H1 (cell line): ENCODE results near the gene SLC16A8. TPM values are rescaled to one million over a fixed set of nuclear protein-coding genes. Genes with fewer than 3 reads are reported as not detected.
A peak's percentile ranks its signal among the peaks of the same experiment; 100 is the strongest.

Experiments used
- CTCF ChIA-PET: fragments of 300-600 bp; sonication (Branson Sonifier 250); formaldehyde crosslinking; loops from one replicate; lab custom pipeline; 2021; ENCODE audit not compliant: partially characterized antibody; lab: Charles Lee
- POLR2A ChIA-PET: fragments of 300-600 bp; sonication (Branson Sonifier 250); formaldehyde crosslinking; loops from one replicate; lab custom pipeline; 2021; ENCODE audit warnings: inconsistent platforms; ENCODE audit not compliant: partially characterized antibody; lab: Charles Lee
- DNase-seq, 2 experiments: peaks; one replicate each; pipeline versions ENCODE4 v3.0.0 to v3.0.0-alpha.2; 2010 to 2022; ENCODE audit warnings: low spot score in 2 of 2, low read depth in 1 of 2, mixed read lengths in 1 of 2
- FAIRE-seq: peaks from 2 replicates; lab custom pipeline; 2011; peaks lifted over from hg19 to GRCh38; lab: Jason Lieb, UNC
- H2AFZ ChIP-seq: 2 replicates; pipeline ENCODE4 v1.8.1; 2012; ENCODE audit warnings: low read length, inconsistent platforms
- H2AK5ac ChIP-seq: 2 replicates; pipeline ENCODE4 v1.6.1; 2013; ENCODE audit warnings: low read depth, low read length
- H2BK120ac ChIP-seq: replicated peaks from 2 replicates; pipeline ENCODE3; 2013; ENCODE audit warnings: low read depth, low read length, inconsistent platforms
- H2BK12ac ChIP-seq: 2 replicates; pipeline ENCODE4 v1.6.1; 2013; ENCODE audit warnings: low read depth, low read length
- H2BK15ac ChIP-seq: 2 replicates; pipeline ENCODE4 v1.6.1; 2013; ENCODE audit warnings: low read length
- H2BK20ac ChIP-seq: 2 replicates; pipeline ENCODE4 v1.6.1; 2013; ENCODE audit warnings: low read length
- H2BK5ac ChIP-seq: 2 replicates; pipeline ENCODE4 v1.6.1; 2013; ENCODE audit warnings: low read depth, low read length
- H3K14ac ChIP-seq: 2 replicates; pipeline ENCODE4 v1.6.1; 2013; ENCODE audit warnings: inconsistent platforms; ENCODE audit not compliant: insufficient read length
- H3K18ac ChIP-seq: 2 replicates; pipeline ENCODE4 v1.6.1; 2013; ENCODE audit warnings: low read length; ENCODE audit errors: extremely low read depth
- H3K23ac ChIP-seq: 2 replicates; pipeline ENCODE4 v1.6.1; 2013; ENCODE audit warnings: inconsistent platforms; ENCODE audit not compliant: insufficient read length
- H3K23me2 ChIP-seq: 2 replicates; pipeline ENCODE4 v1.6.1; 2013; ENCODE audit warnings: low read depth, low read length
- H3K27ac ChIP-seq: 2 replicates; pipeline ENCODE4 v1.6.1; 2011; ENCODE audit warnings: low read depth, low read length, inconsistent platforms
- H3K27me3 ChIP-seq, 4 experiments: replicated peaks in 1 of 4; 1 replicate in 1 of 4; 2 replicates in 3 of 4; pipeline versions ENCODE4 v1.6.1 to v1.8.1; 2011 to 2013; ENCODE audit warnings: low read length in 3 of 4, mild to moderate bottlenecking in 3 of 4, inconsistent platforms in 2 of 4, mixed read lengths in 2 of 4, moderate library complexity in 1 of 4; ENCODE audit not compliant: control insufficient read depth in 3 of 4, insufficient read depth in 3 of 4; ENCODE audit errors: extremely low read depth in 1 of 4
- H3K36me3 ChIP-seq, 4 experiments: 2 replicates each; pipeline versions ENCODE4 v1.6.1 to v1.8.1; 2011 to 2013; ENCODE audit warnings: mild to moderate bottlenecking in 4 of 4, low read length in 3 of 4, moderate library complexity in 2 of 4, control low read depth in 1 of 4, inconsistent platforms in 1 of 4; ENCODE audit not compliant: insufficient read depth in 4 of 4, control insufficient read depth in 2 of 4
- H3K4ac ChIP-seq: replicated peaks from 2 replicates; pipeline ENCODE3; 2013; ENCODE audit warnings: low read length, low read depth, mixed read lengths, inconsistent platforms; ENCODE audit not compliant: insufficient read length
- H3K4me1 ChIP-seq, 4 experiments: replicated peaks in 1 of 4; 1 replicate in 1 of 4; 2 replicates in 3 of 4; pipeline versions ENCODE4 v1.6.1 to v1.8.1; 2011 to 2013; ENCODE audit warnings: low read length in 3 of 4, inconsistent platforms in 2 of 4, mixed read lengths in 1 of 4; ENCODE audit not compliant: insufficient read depth in 4 of 4, control insufficient read depth in 3 of 4
- H3K4me2 ChIP-seq, 2 experiments: 2 replicates each; pipeline versions ENCODE4 v1.6.1 to v1.8.1; 2011 to 2013; ENCODE audit warnings: low read depth in 2 of 2, low read length in 2 of 2, control low read depth in 1 of 2, inconsistent platforms in 1 of 2, mild to moderate bottlenecking in 1 of 2; ENCODE audit not compliant: insufficient read depth in 1 of 2
- H3K4me3 ChIP-seq, 4 experiments: fragments of 200-600, 300-600 bp in 1 of 4; sonication (generic), shearing (Covaris generic), sonication (Bioruptor Twin) in 1 of 4; 2 replicates each; pipeline versions ENCODE4 v1.5.1 to v1.8.1; 2011 to 2016; ENCODE audit warnings: low read length in 4 of 4, low read depth in 3 of 4, control low read depth in 2 of 4, inconsistent platforms in 2 of 4, mild to moderate bottlenecking in 2 of 4, mixed read lengths in 1 of 4, moderate library complexity in 1 of 4; ENCODE audit not compliant: insufficient read depth in 2 of 4; ENCODE audit errors: extremely low read depth in 1 of 4
- H3K56ac ChIP-seq: replicated peaks from 2 replicates; pipeline ENCODE3; 2013; ENCODE audit warnings: low read depth, mild to moderate bottlenecking, mixed read lengths, low read length, inconsistent platforms; ENCODE audit not compliant: insufficient read length
- H3K79me1 ChIP-seq: 2 replicates; pipeline ENCODE4 v1.6.1; 2013; ENCODE audit warnings: low read depth, low read length, control low read depth
- H3K79me2 ChIP-seq, 2 experiments: 2 replicates each; pipeline versions ENCODE4 v1.6.1 to v1.8.1; 2012 to 2013; ENCODE audit warnings: low read length in 2 of 2, mild to moderate bottlenecking in 2 of 2, inconsistent platforms in 1 of 2; ENCODE audit not compliant: insufficient read depth in 2 of 2, control insufficient read depth in 1 of 2
- H3K9ac ChIP-seq, 4 experiments: replicated peaks in 1 of 4; 1 replicate in 1 of 4; 2 replicates in 3 of 4; pipeline versions ENCODE4 v1.6.1 to v1.8.1; 2011 to 2013; ENCODE audit warnings: low read depth in 3 of 4, low read length in 3 of 4, control low read depth in 2 of 4, mild to moderate bottlenecking in 2 of 4, moderate library complexity in 2 of 4, inconsistent platforms in 1 of 4; ENCODE audit errors: extremely low read depth in 1 of 4
- H3K9me3 ChIP-seq, 2 experiments: 2 replicates each; pipeline versions ENCODE4 v1.6.1 to v1.8.1; 2012 to 2013; ENCODE audit warnings: mild to moderate bottlenecking in 2 of 2, moderate library complexity in 2 of 2, control low read depth in 1 of 2, inconsistent platforms in 1 of 2, low read depth in 1 of 2, low read length in 1 of 2, mixed read lengths in 1 of 2; ENCODE audit not compliant: insufficient read depth in 2 of 2
- H4K20me1 ChIP-seq, 2 experiments: replicated peaks in 1 of 2; 2 replicates each; pipeline versions ENCODE3 to v1.8.1; 2011 to 2013; ENCODE audit warnings: inconsistent platforms in 2 of 2, low read length in 2 of 2, mild to moderate bottlenecking in 1 of 2; ENCODE audit not compliant: insufficient read depth in 2 of 2, control insufficient read depth in 1 of 2
- H4K5ac ChIP-seq: 2 replicates; pipeline ENCODE4 v1.6.1; 2013; ENCODE audit warnings: low read length, low read depth, mixed read lengths, inconsistent platforms; ENCODE audit not compliant: insufficient read length
- H4K8ac ChIP-seq: 2 replicates; pipeline ENCODE4 v1.8.0; 2013; ENCODE audit warnings: mild to moderate bottlenecking, moderate library complexity, low read length, inconsistent platforms; ENCODE audit not compliant: insufficient read depth; ENCODE audit errors: extremely low read depth
- H4K91ac ChIP-seq: replicated peaks from 2 replicates; pipeline ENCODE3; 2013; ENCODE audit warnings: low read length, mixed read lengths, inconsistent platforms; ENCODE audit not compliant: insufficient read length
- ATF3 ChIP-seq: IDR thresholded peaks from 2 replicates; pipeline ENCODE4 v1.6.1; 2011; ENCODE audit warnings: low read depth, mild to moderate bottlenecking, low read length; ENCODE audit not compliant: insufficient read depth
- FOSL1 ChIP-seq: IDR thresholded peaks from 2 replicates; pipeline ENCODE4 v1.6.1; 2011; ENCODE audit warnings: mild to moderate bottlenecking, low read depth, low read length, moderate library complexity; ENCODE audit not compliant: insufficient read depth
- HDAC2 ChIP-seq, 2 experiments: fragments of 300-600 bp in 1 of 2; sonication (generic) in 1 of 2; IDR thresholded peaks; 2 replicates each; pipeline ENCODE4 v1.6.1; 2011 to 2012; ENCODE audit warnings: low read depth in 2 of 2, low read length in 2 of 2, mild to moderate bottlenecking in 2 of 2, moderate library complexity in 2 of 2, borderline replicate concordance in 1 of 2, inconsistent platforms in 1 of 2
- KDM1A ChIP-seq: fragments of 200-600, 300-600 bp; sonication (generic); IDR thresholded peaks from 2 replicates; pipeline ENCODE4 v1.7.1; 2016; ENCODE audit warnings: mild to moderate bottlenecking, low read length, borderline replicate concordance
- NRF1 ChIP-seq: IDR thresholded peaks from 2 replicates; pipeline ENCODE4 v1.6.1; 2011; ENCODE audit warnings: mild to moderate bottlenecking, low read depth, low read length, improper control_type of control experiment
- RFX5 ChIP-seq: IDR thresholded peaks from 2 replicates; pipeline ENCODE4 v1.6.1; 2011; ENCODE audit warnings: low read depth, low read length, improper control_type of control experiment, borderline replicate concordance
- SP1 ChIP-seq: IDR thresholded peaks from 2 replicates; pipeline ENCODE4 v1.6.1; 2011; ENCODE audit warnings: low read depth, low read length
- SUZ12 ChIP-seq: fragments of 200-600 bp; sonication (generic); IDR thresholded peaks from 2 replicates; pipeline ENCODE4 v1.6.1; 2012; ENCODE audit warnings: mild to moderate bottlenecking, inconsistent platforms, low read length, moderate library complexity, mixed read lengths
- TEAD4 ChIP-seq: IDR thresholded peaks from 2 replicates; pipeline ENCODE4 v1.6.1; 2012; ENCODE audit warnings: low read depth, low read length, inconsistent platforms, mixed read lengths
- WGBS, 2 experiments: shearing (Covaris generic) in 1 of 2; methylation state at CpG; one replicate each; pipeline versions ENCODE4 v1.1.6 to v1.1.7; 2013 to 2015; ENCODE audit warnings: low lambda C conversion rate in 2 of 2, mixed read lengths in 2 of 2, inconsistent platforms in 1 of 2, low coverage in 1 of 2, missing lambda C conversion rate in 1 of 2; ENCODE audit not compliant: insufficient replicate concordance in 2 of 2, insufficient coverage in 1 of 2, insufficient read length in 1 of 2; ENCODE audit errors: extremely low coverage in 1 of 2, missing lambda C conversion rate in 1 of 2; 5-methylcytosine and 5-hydroxymethylcytosine counted together
- polyA plus RNA-seq, 7 experiments: library from polyadenylated mRNA; depleted of rRNA in 3 of 7; stranded (reverse) in 5 of 7; unstranded in 2 of 7; fragments of >200 nt in 5 of 7; fragments of 200-250 nt in 2 of 7; gene quantifications; 1 replicate in 5 of 7; 2 replicates in 1 of 7; 4 replicates in 1 of 7; pipeline versions ENCODE4 v1.2.1 to v1.2.3, GENCODE V29; 2011 to 2013; ENCODE audit warnings: missing spikeins in 2 of 7, mixed read lengths in 2 of 7
- total RNA-seq: library from RNA; stranded (reverse); fragmentation: NEBNext Ultra II Directional; extraction: Animal tissue kit (Norgen Biotek cat#: 25700); gene quantifications from 2 replicates; pipeline ENCODE4 v1.2.1, GENCODE V29; 2021
- TF ChIP-seq, protein P1 (sequence below): IDR thresholded peaks from 2 replicates; pipeline ENCODE4 v1.6.1; 2011; ENCODE audit warnings: low read length, improper control_type of control experiment

Gene SLC16A8
- total and polyA plus RNA-seq, 2 of the 8 experiments (the other 6 are each of a cell fraction or from before 2014, with no cell fraction given) = 0.70 TPM; not detected in 1

GRCh38 chr22:38046070-38046748 is 37.8 kb downstream of the SLC16A8 start:
- ChIA-PET CTCF (interaction anchor here (1.1 to 1.9 kb wide), 3 partner anchors 22 to 54 kb away, joined by 3 to 6 read pairs (median 3); no protein-coding TSS in a partner anchor), POLR2A (interaction anchor here (1.1 to 1.9 kb wide), 3 partner anchors 9 to 12 kb away, joined by 4 to 6 read pairs (median 4); partner anchors contain the start of gene PICK1)
- Histone ChIP-seq H2AK5ac (no peak overlapping the region), H3K4me1 (no peaks in the 10 kb centered on the region; a peak in 1 of 7 replicates), H3K27me3 (no peaks in the 10 kb centered on the region), H3K4ac (no peak overlapping the region), H3K36me3 (no peaks in the 10 kb centered on the region), H3K9ac (no peak overlapping the region), H3K23me2 (no peaks in the 10 kb centered on the region), H3K56ac (no peak overlapping the region), H4K20me1 (no peaks in the 10 kb centered on the region), H3K14ac (no peak overlapping the region), H2AFZ (no peak overlapping the region), H3K79me2 (no peaks in the 10 kb centered on the region), H4K8ac (peak overlapping the region; percentile 73), H3K23ac (no peak overlapping the region), H3K9me3 (no peaks in the 10 kb centered on the region), H2BK5ac (no peak overlapping the region), H2BK120ac (no peak overlapping the region), H3K18ac (no peak overlapping the region), H3K4me2 (no peak overlapping the region), H2BK12ac (peak overlapping the region; percentile 39; the same call in 1 of the 2 replicates), H4K5ac (no peak overlapping the region), H3K4me3 (no peak overlapping the region), H2BK15ac (no peak overlapping the region), H3K27ac (no peak overlapping the region), H2BK20ac (no peak overlapping the region), H3K79me1 (no peaks in the 10 kb centered on the region), H4K91ac (no peak overlapping the region)
- no peak for DNase-seq
- TF ChIP-seq KDM1A (no peak), FOSL1 (no peak), HDAC2 (IDR thresholded peaks at IDR 0.05; ENCODE audit: borderline replicate concordance in 1 of 2, low read depth in 2 of 2, low read length in 2 of 2) (no peak), ATF3 (no peak), SUZ12 (no peak), SP1 (no peak), RFX5 (no peak), NRF1 (no peak), TEAD4 (no peak)
- TF ChIP-seq, protein P1, sequence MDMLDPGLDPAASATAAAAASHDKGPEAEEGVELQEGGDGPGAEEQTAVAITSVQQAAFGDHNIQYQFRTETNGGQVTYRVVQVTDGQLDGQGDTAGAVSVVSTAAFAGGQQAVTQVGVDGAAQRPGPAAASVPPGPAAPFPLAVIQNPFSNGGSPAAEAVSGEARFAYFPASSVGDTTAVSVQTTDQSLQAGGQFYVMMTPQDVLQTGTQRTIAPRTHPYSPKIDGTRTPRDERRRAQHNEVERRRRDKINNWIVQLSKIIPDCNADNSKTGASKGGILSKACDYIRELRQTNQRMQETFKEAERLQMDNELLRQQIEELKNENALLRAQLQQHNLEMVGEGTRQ = no peak
- WGBS, 2 experiments = 90% methylated on average over 14 of the region's 14 CpGs; no CpG with 5 or more reads in 1 of the 2 experiments
- no peak for FAIRE-seq
